Keratinocyte (primary cell): ENCODE results near the gene PTPRU. TPM values are rescaled to one million over a fixed set of nuclear protein-coding genes. Genes with fewer than 3 reads are reported as not detected.

ENCODE experiments used
- DNase-seq: peaks from one replicate; pipeline ENCODE4 v3.0.0-alpha.2; 2011; ENCODE audit warnings: low read depth, missing footprints, low spot score
- FAIRE-seq: peaks from 2 replicates; lab custom pipeline; 2011; peaks lifted over from hg19 to GRCh38; lab: Jason Lieb, UNC
- H2AFZ ChIP-seq: 2 replicates; pipeline ENCODE4 v1.6.0; 2012; ENCODE audit warnings: low read length, control low read depth, inconsistent platforms; ENCODE audit not compliant: control insufficient read depth
- H3K27ac ChIP-seq: 2 replicates; pipeline ENCODE4 v1.5.1; 2011; ENCODE audit warnings: low read length; ENCODE audit not compliant: control insufficient read depth, insufficient read depth
- H3K27me3 ChIP-seq: 3 replicates; pipeline ENCODE4 v1.6.0; 2011; ENCODE audit warnings: low read length; ENCODE audit not compliant: control insufficient read depth, insufficient read depth; ENCODE audit errors: extremely low read depth
- H3K36me3 ChIP-seq, 2 experiments: 2 replicates in 1 of 2; 3 replicates in 1 of 2; pipeline ENCODE4 v1.5.1; 2011; ENCODE audit warnings: low read length in 2 of 2, mild to moderate bottlenecking in 1 of 2; ENCODE audit not compliant: control insufficient read depth in 2 of 2, insufficient read depth in 2 of 2; ENCODE audit errors: extremely low read depth in 1 of 2
- H3K4me1 ChIP-seq: 3 replicates; pipeline ENCODE4 v1.5.1; 2011; ENCODE audit warnings: low read length; ENCODE audit not compliant: control insufficient read depth, insufficient read depth; ENCODE audit errors: extremely low read depth
- H3K4me2 ChIP-seq: 3 replicates; pipeline ENCODE4 v1.6.0; 2011; ENCODE audit warnings: low read depth, low read length; ENCODE audit not compliant: control insufficient read depth, insufficient read depth; ENCODE audit errors: extremely low read depth
- H3K4me3 ChIP-seq, 3 experiments: fragments of 200-600 bp in 1 of 3; sonication (generic) in 1 of 3; 2 replicates in 2 of 3; 3 replicates in 1 of 3; pipeline ENCODE4 v1.5.1; 2011 to 2016; ENCODE audit warnings: low read length in 3 of 3, mild to moderate bottlenecking in 3 of 3, control low read depth in 2 of 3, inconsistent platforms in 1 of 3, low read depth in 1 of 3, mixed read lengths in 1 of 3, mixed run types in 1 of 3, moderate library complexity in 1 of 3; ENCODE audit not compliant: control insufficient read depth in 2 of 3, insufficient read depth in 2 of 3; ENCODE audit errors: extremely low read depth in 1 of 3
- H3K79me2 ChIP-seq: 2 replicates; pipeline ENCODE4 v1.6.0; 2012; ENCODE audit warnings: low read length; ENCODE audit not compliant: control insufficient read depth, insufficient read depth
- H3K9ac ChIP-seq: 3 replicates; pipeline ENCODE4 v1.6.0; 2011; ENCODE audit warnings: low read length; ENCODE audit not compliant: control insufficient read depth, insufficient read depth; ENCODE audit errors: extremely low read depth
- H3K9me1 ChIP-seq: 3 replicates; pipeline ENCODE4 v1.6.0; 2011; ENCODE audit warnings: low read length; ENCODE audit not compliant: control insufficient read depth, insufficient read depth; ENCODE audit errors: extremely low read depth
- H3K9me3 ChIP-seq: 2 replicates; pipeline ENCODE4 v1.5.1; 2012; ENCODE audit warnings: low read depth, low read length; ENCODE audit not compliant: control insufficient read depth
- H4K20me1 ChIP-seq: 3 replicates; pipeline ENCODE4 v1.6.0; 2011; ENCODE audit warnings: low read length; ENCODE audit not compliant: control insufficient read depth, insufficient read depth; ENCODE audit errors: extremely low read depth
- EZH2 ChIP-seq: IDR thresholded peaks from one replicate; pipeline ENCODE4 v1.6.1; 2012; ENCODE audit warnings: inconsistent platforms, mild to moderate bottlenecking, low read length, moderate library complexity
- dilution Hi-C: fragments of 300-500 bp; cut with MboI; formaldehyde crosslinking; loops from one replicate; pipeline ENCODE4 v1.7.0; 2020; ENCODE audit warnings: low sequenced_read_pairs; ENCODE audit not compliant: extremely low pct_ligation_motif_present
- polyA plus RNA-seq, 5 experiments: library from polyadenylated mRNA; depleted of rRNA in 3 of 5; stranded (reverse) in 3 of 5; stranded (forward) in 1 of 5; unstranded in 1 of 5; fragments of >200 nt; gene quantifications; 1 replicate in 1 of 5; 2 replicates in 3 of 5; 3 replicates in 1 of 5; pipeline versions ENCODE4 v1.2.1 to v1.2.3, GENCODE V29; 2011 to 2012; ENCODE audit warnings: missing spikeins in 2 of 5, low read depth in 1 of 5, low replicate concordance in 1 of 5
- TF ChIP-seq, protein P1 (sequence below), 3 experiments: IDR thresholded peaks in 1 of 3; conservative IDR thresholded peaks in 1 of 3; optimal IDR thresholded peaks in 1 of 3; 2 replicates in 2 of 3; 3 replicates in 1 of 3; pipeline versions ENCODE3 to v1.5.1; 2011; ENCODE audit warnings: low read length in 3 of 3, mild to moderate bottlenecking in 3 of 3, moderate library complexity in 2 of 3, control low read depth in 1 of 3, inconsistent platforms in 1 of 3; ENCODE audit not compliant: insufficient read depth in 2 of 3; ENCODE audit errors: extremely low read depth in 1 of 3

PTPRU gene
- polyA plus RNA-seq, 1 donor (not counting 4 experiments of a cell fraction or from before 2014, with no cell fraction given), result 4.3 TPM

DNA sequence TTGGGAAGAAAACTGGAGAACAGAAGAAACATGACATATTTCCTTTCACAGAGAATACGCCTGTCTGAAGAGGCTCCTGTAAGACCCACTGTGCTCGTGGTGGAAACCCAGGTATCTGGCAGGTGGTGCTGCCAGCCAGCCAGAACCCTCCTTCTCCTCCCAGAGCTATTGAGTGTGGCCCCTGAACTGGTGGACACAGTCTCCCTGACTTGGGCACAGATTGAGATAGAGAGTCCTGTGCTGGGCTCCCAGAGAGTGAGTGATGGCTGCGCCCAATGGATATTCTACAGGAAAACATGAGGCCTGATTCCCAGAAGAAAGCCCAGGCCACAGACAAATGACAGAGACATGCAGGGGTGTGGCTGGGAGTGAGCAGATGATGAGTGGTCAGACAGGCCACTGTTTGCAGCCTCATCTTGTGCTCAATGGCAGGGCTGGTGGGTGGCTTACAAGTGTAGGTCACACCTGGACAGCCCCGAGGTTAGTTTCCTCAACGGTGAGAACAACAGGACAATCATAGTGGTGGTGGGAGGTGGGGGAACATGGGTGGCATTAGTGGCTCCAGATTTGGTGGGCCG is 127.9 kb downstream of the PTPRU start:
- Histone ChIP-seq H3K4me1 (no peaks in the 10 kb centered on the region), H3K9me1 (no peaks in the 10 kb centered on the region), H3K36me3 (no peaks in the 10 kb centered on the region), H3K4me2 (no peak overlapping the region), H3K79me2 (no peaks in the 10 kb centered on the region), H4K20me1 (no peaks in the 10 kb centered on the region), H2AFZ (no peak overlapping the region), H3K27ac (no peak overlapping the region), H3K9ac (no peak overlapping the region), H3K27me3 (no peaks in the 10 kb centered on the region), H3K9me3 (no peaks in the 10 kb centered on the region), H3K4me3 (no peak overlapping the region)
- TF ChIP-seq EZH2, result no peak
- TF ChIP-seq, protein P1, sequence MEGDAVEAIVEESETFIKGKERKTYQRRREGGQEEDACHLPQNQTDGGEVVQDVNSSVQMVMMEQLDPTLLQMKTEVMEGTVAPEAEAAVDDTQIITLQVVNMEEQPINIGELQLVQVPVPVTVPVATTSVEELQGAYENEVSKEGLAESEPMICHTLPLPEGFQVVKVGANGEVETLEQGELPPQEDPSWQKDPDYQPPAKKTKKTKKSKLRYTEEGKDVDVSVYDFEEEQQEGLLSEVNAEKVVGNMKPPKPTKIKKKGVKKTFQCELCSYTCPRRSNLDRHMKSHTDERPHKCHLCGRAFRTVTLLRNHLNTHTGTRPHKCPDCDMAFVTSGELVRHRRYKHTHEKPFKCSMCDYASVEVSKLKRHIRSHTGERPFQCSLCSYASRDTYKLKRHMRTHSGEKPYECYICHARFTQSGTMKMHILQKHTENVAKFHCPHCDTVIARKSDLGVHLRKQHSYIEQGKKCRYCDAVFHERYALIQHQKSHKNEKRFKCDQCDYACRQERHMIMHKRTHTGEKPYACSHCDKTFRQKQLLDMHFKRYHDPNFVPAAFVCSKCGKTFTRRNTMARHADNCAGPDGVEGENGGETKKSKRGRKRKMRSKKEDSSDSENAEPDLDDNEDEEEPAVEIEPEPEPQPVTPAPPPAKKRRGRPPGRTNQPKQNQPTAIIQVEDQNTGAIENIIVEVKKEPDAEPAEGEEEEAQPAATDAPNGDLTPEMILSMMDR (optimal IDR thresholded peaks at IDR 0.05 in 1 of 3, IDR thresholded peaks at IDR 0.05 in 1 of 3, conservative IDR thresholded peaks at IDR 0.05 in 1 of 3; ENCODE audit: extremely low read depth in 1 of 3, insufficient read depth in 2 of 3, low read length in 3 of 3), result no peak
- dilution Hi-C loops, result loop anchor here (25.0 kb wide), 1 partner anchor 127 kb away; the partner anchor contains the start of genes MECR and PTPRU
- DNase-seq (no peak), FAIRE-seq (no peak)

GRCh38 chr1:29365906-29366670 is 129.8 kb downstream of the PTPRU start:
- no peaks in the 10 kb centered on the region for H3K4me1 ChIP-seq
- no peaks in the 10 kb centered on the region for H3K36me3 ChIP-seq
- no peaks in the 10 kb centered on the region for H3K79me2 ChIP-seq
- H3K9me1 ChIP-seq, result no peaks in the 10 kb centered on the region
- no peaks in the 10 kb centered on the region for H4K20me1 ChIP-seq
- no peak overlapping the region for H3K27ac ChIP-seq
- dilution Hi-C loops, result loop anchor here (25.0 kb wide), 1 partner anchor 129 kb away; the partner anchor contains the start of genes MECR and PTPRU
- no peaks in the 10 kb centered on the region for H3K9me3 ChIP-seq
- H3K4me2 ChIP-seq, result no peak overlapping the region
- DNase-seq, result no peak
- no peak for FAIRE-seq
- no peak overlapping the region for H2AFZ ChIP-seq
- H3K27me3 ChIP-seq, result peaks cover 3% of the 10 kb centered on the region
- no peak for TF ChIP-seq EZH2
- TF ChIP-seq, protein P1 (optimal IDR thresholded peaks at IDR 0.05 in 1 of 3, IDR thresholded peaks at IDR 0.05 in 1 of 3, conservative IDR thresholded peaks at IDR 0.05 in 1 of 3; ENCODE audit: extremely low read depth in 1 of 3, insufficient read depth in 2 of 3, low read length in 3 of 3), result no peak
- H3K9ac ChIP-seq, result no peak overlapping the region
- H3K4me3 ChIP-seq, result no peak overlapping the region
